SK-N-SH (cell line): ENCODE measurements around the gene RNF32. TPM values are rescaled to one million over a fixed set of nuclear protein-coding genes. Genes with fewer than 3 reads are reported as not detected.

Experiments used
- CTCF ChIA-PET: fragments of 300-600, 350-600 bp; formaldehyde crosslinking; extraction: SDS; loops from one replicate; lab custom pipeline; 2021; lab: Yijun Ruan, JAX
- POLR2A ChIA-PET: fragments of 350-600 bp; sonication (Branson Sonifier 250); formaldehyde crosslinking; extraction: SDS; loops from one replicate; lab custom pipeline; 2020; ENCODE audit warnings: antibody characterized with exemption, inconsistent platforms; lab: Yijun Ruan, JAX
- DNase-seq: peaks from one replicate; pipeline ENCODE4 v3.0.0; 2012
- H2AFZ ChIP-seq: fragments of 200-600 bp; sonication (generic); 2 replicates; pipeline ENCODE4 v1.8.1; 2016; ENCODE audit warnings: antibody characterized with exemption, mild to moderate bottlenecking, low read depth
- H3F3A ChIP-seq: fragments of 200-600 bp; sonication (generic); replicated peaks from 2 replicates; pipeline ENCODE3; 2016; ENCODE audit warnings: antibody characterized with exemption, mild to moderate bottlenecking; ENCODE audit not compliant: insufficient read depth
- H3K27ac ChIP-seq, 2 experiments: fragments of 200-500 bp in 1 of 2; fragments of 200-600 bp in 1 of 2; sonication (Bioruptor generic) in 1 of 2; sonication (generic), shearing (Covaris generic) in 1 of 2; 2 replicates each; pipeline versions ENCODE4 v1.5.1 to v1.6.1; 2014 to 2016; ENCODE audit warnings: low read depth in 2 of 2, inconsistent platforms in 1 of 2, low read length in 1 of 2, mild to moderate bottlenecking in 1 of 2, mixed read lengths in 1 of 2
- H3K27me3 ChIP-seq: fragments of 200-600 bp; sonication (generic), shearing (Covaris generic); 2 replicates; pipeline ENCODE4 v1.6.1; 2016; ENCODE audit warnings: mixed run types; ENCODE audit not compliant: insufficient read depth
- H3K36me3 ChIP-seq, 2 experiments: fragments of 200-500 bp in 1 of 2; fragments of 200-600 bp in 1 of 2; sonication (Bioruptor generic) in 1 of 2; sonication (generic) in 1 of 2; replicated peaks in 1 of 2; 2 replicates each; pipeline versions ENCODE3 to v1.5.1; 2014 to 2016; ENCODE audit warnings: low read length in 1 of 2, mild to moderate bottlenecking in 1 of 2; ENCODE audit not compliant: insufficient read depth in 2 of 2, control insufficient read depth in 1 of 2
- H3K4me1 ChIP-seq, 2 experiments: fragments of 200-500 bp in 1 of 2; fragments of 200-600 bp in 1 of 2; sonication (Bioruptor generic) in 1 of 2; sonication (generic), shearing (Covaris generic) in 1 of 2; 2 replicates each; pipeline versions ENCODE4 v1.5.1 to v1.6.1; 2014 to 2016; ENCODE audit warnings: low read depth in 1 of 2, low read length in 1 of 2, mixed run types in 1 of 2; ENCODE audit not compliant: insufficient read depth in 2 of 2, control insufficient read depth in 1 of 2
- H3K4me2 ChIP-seq: fragments of 200-600 bp; sonication (generic), shearing (Covaris generic); 2 replicates; pipeline ENCODE4 v1.6.1; 2017; ENCODE audit warnings: mixed run types
- H3K4me3 ChIP-seq, 2 experiments: fragments of 200-500 bp in 1 of 2; fragments of 200-600 bp in 1 of 2; sonication (Bioruptor generic) in 1 of 2; sonication (generic), shearing (Covaris generic) in 1 of 2; 2 replicates each; pipeline versions ENCODE4 v1.5.1 to v1.8.1; 2014 to 2016; ENCODE audit warnings: low read depth in 2 of 2, inconsistent platforms in 1 of 2, low read length in 1 of 2, mild to moderate bottlenecking in 1 of 2, mixed read lengths in 1 of 2, moderate library complexity in 1 of 2
- H3K79me2 ChIP-seq: fragments of 200-600 bp; sonication (generic); 2 replicates; pipeline ENCODE4 v1.8.1; 2017; ENCODE audit warnings: mild to moderate bottlenecking; ENCODE audit not compliant: insufficient read depth
- H3K9ac ChIP-seq: fragments of 200-600 bp; sonication (generic); 2 replicates; pipeline ENCODE4 v1.6.1; 2017; ENCODE audit warnings: mixed run types
- H3K9me2 ChIP-seq: fragments of 200-600 bp; sonication (generic); 2 replicates; pipeline ENCODE4 v1.6.1; 2017; ENCODE audit warnings: mixed run types
- H3K9me3 ChIP-seq: fragments of 200-600 bp; sonication (generic); 2 replicates; pipeline ENCODE4 v1.6.1; 2017; ENCODE audit warnings: mixed run types, mild to moderate bottlenecking, moderate library complexity
- H4K20me1 ChIP-seq: fragments of 200-600 bp; sonication (generic); 2 replicates; pipeline ENCODE4 v1.6.1; 2017; ENCODE audit warnings: mild to moderate bottlenecking, mixed run types; ENCODE audit not compliant: insufficient read depth
- CTCF ChIP-seq: fragments of 200-600 bp; sonication (generic); IDR thresholded peaks from 2 replicates; pipeline ENCODE4 v1.6.1; 2017; ENCODE audit warnings: antibody characterized with exemption, mild to moderate bottlenecking, moderate library complexity
- EP300 ChIP-seq, 2 experiments: IDR thresholded peaks; 2 replicates each; pipeline versions ENCODE4 v1.4.0 to v1.6.1; 2012; ENCODE audit warnings: borderline replicate concordance in 1 of 2, low read depth in 1 of 2, low read length in 1 of 2
- FOSL2 ChIP-seq: IDR thresholded peaks from 2 replicates; pipeline ENCODE4 v1.4.0; 2012; ENCODE audit warnings: low read depth, mild to moderate bottlenecking, moderate library complexity, borderline replicate concordance
- GABPA ChIP-seq: IDR thresholded peaks from 2 replicates; pipeline ENCODE4 v1.4.0; 2012; ENCODE audit warnings: low read depth, mild to moderate bottlenecking
- GATA2 ChIP-seq: sonication (generic); formaldehyde crosslinking; IDR thresholded peaks from 2 replicates; pipeline ENCODE4 v1.5.0; 2020; ENCODE audit warnings: mild to moderate bottlenecking, missing genetic modification reagents
- IRF3 ChIP-seq: fragments of 150-350 bp; IDR thresholded peaks from 2 replicates; pipeline ENCODE4 v1.6.1; 2016; ENCODE audit warnings: mild to moderate bottlenecking, low read depth, low read length
- JUND ChIP-seq: IDR thresholded peaks from 2 replicates; pipeline ENCODE4 v1.4.0; 2012
- MEF2A ChIP-seq: IDR thresholded peaks from 2 replicates; pipeline ENCODE4 v1.4.0; 2012; ENCODE audit warnings: low read depth, borderline replicate concordance
- NFIC ChIP-seq: IDR thresholded peaks from 2 replicates; pipeline ENCODE4 v1.4.0; 2012; ENCODE audit warnings: borderline replicate concordance
- PBX3 ChIP-seq: IDR thresholded peaks from 2 replicates; pipeline ENCODE4; 2012
- POLR2AphosphoS5 ChIP-seq: IDR thresholded peaks from 2 replicates; pipeline ENCODE4 v1.6.1; 2012; ENCODE audit warnings: low read depth, low read length
- RAD21 ChIP-seq: IDR thresholded peaks from 2 replicates; pipeline ENCODE4 v1.6.1; 2012; ENCODE audit warnings: mild to moderate bottlenecking, low read length
- RCOR1 ChIP-seq: fragments of 150-350 bp; IDR thresholded peaks from 2 replicates; pipeline ENCODE4 v1.6.1; 2017; ENCODE audit warnings: antibody characterized with exemption, low read length
- TCF12 ChIP-seq: IDR thresholded peaks from 2 replicates; pipeline ENCODE4 v1.4.0; 2012
- TEAD4 ChIP-seq: IDR thresholded peaks from 2 replicates; pipeline ENCODE4 v1.4.0; 2012; ENCODE audit warnings: mild to moderate bottlenecking, borderline replicate concordance; ENCODE audit not compliant: insufficient read depth
- YY1 ChIP-seq: IDR thresholded peaks from 2 replicates; pipeline ENCODE4 v1.4.0; 2012; ENCODE audit warnings: low read depth, mild to moderate bottlenecking
- WGBS: methylation state at CpG from one replicate; pipeline ENCODE4 v1.1.6; 2017; ENCODE audit warnings: low lambda C conversion rate; 5-methylcytosine and 5-hydroxymethylcytosine counted together
- polyA plus RNA-seq, 3 experiments: library from polyadenylated mRNA; depleted of rRNA; stranded (reverse); fragments of >200 nt; gene quantifications; 2 replicates each; pipeline ENCODE4 v1.2.3, GENCODE V29; 2012
- TF ChIP-seq, protein P1 (sequence below): IDR thresholded peaks from 2 replicates; pipeline ENCODE4 v1.4.0; 2012; ENCODE audit warnings: low read depth, borderline replicate concordance
- TF ChIP-seq, protein P2 (sequence below): IDR thresholded peaks from 2 replicates; pipeline ENCODE4 v1.6.1; 2012; ENCODE audit warnings: mild to moderate bottlenecking, low read depth, low read length, moderate library complexity
- TF ChIP-seq, protein P3 (sequence below): fragments of 150-350 bp; IDR thresholded peaks from 2 replicates; pipeline ENCODE4 v1.6.1; 2017; ENCODE audit warnings: antibody characterized with exemption, low read length, low read depth, borderline replicate concordance

RNF32 gene
- polyA plus RNA-seq, 1 of the 3 experiments (the other 2 are of a cell fraction), result 2.3 TPM

DNA sequence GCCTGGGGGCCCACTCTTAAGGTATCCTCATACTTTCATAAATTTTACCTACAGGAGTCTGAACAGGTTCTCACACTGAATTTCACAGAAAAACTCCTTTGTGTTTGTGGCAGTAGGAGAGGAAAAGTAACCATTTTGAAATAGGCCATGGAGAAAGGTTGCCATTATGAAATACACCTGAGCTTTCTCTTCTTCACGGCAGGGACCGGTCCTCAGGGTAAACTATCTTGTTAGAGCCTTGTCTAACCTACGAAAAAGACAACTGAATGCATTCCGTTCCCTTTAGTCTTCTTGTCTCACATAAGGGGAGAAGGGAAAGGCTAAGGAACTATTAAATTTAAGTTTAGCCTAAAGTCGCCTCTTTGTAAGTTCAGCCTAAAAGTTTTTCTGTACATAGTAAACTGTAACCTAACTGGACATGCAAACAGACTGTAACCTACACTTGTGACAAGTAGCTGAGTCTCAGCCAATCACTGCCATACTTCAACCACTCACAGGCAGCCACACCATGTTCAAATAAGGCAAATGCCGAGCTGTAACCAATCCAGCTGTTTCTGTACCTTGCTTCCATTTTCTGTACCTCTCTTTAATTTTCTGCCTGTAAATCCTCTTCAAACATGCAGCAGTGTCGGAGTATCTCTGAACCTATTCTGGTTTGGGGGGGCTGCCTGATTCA is 14.2 kb upstream of the RNF32 start:
- Histone ChIP-seq H3K4me2 (no peak overlapping the region), H3K36me3 (no peaks in the 10 kb centered on the region), H3K27me3 (no peaks in the 10 kb centered on the region), H3K4me1 (no peaks in the 10 kb centered on the region), H2AFZ (no peak overlapping the region), H3K9me3 (no peaks in the 10 kb centered on the region; the same call in 1 of the 2 replicates), H3K79me2 (no peaks in the 10 kb centered on the region), H3K4me3 (no peak overlapping the region), H3K27ac (no peak overlapping the region), H3K9me2 (no peaks in the 10 kb centered on the region), H4K20me1 (no peaks in the 10 kb centered on the region), H3K9ac (no peak overlapping the region), H3F3A (no peaks in the 10 kb centered on the region)
- POLR2A ChIA-PET, result no interaction called here
- WGBS, result 73% methylated on average over 7 of the region's 7 CpGs
- CTCF ChIA-PET, result interaction anchor here (0.5 kb wide), 1 partner anchor 1504 kb away, joined by 3 read pairs; no protein-coding TSS in a partner anchor
- TF ChIP-seq, protein P1, sequence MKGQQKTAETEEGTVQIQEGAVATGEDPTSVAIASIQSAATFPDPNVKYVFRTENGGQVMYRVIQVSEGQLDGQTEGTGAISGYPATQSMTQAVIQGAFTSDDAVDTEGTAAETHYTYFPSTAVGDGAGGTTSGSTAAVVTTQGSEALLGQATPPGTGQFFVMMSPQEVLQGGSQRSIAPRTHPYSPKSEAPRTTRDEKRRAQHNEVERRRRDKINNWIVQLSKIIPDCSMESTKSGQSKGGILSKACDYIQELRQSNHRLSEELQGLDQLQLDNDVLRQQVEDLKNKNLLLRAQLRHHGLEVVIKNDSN, result no peak
- TF ChIP-seq GABPA, result no peak
- no peak for TF ChIP-seq POLR2AphosphoS5
- TF ChIP-seq PBX3, result no peak
- TF ChIP-seq YY1, result no peak
- no peak for TF ChIP-seq FOSL2
- no peak for TF ChIP-seq MEF2A
- no peak for TF ChIP-seq RCOR1
- TF ChIP-seq NFIC, result no peak
- TF ChIP-seq EP300 (IDR thresholded peaks at IDR 0.05; ENCODE audit: borderline replicate concordance in 1 of 2, low read depth in 1 of 2, low read length in 1 of 2), result no peak
- no peak for TF ChIP-seq IRF3
- TF ChIP-seq CTCF, result no peak
- TF ChIP-seq JUND, result no peak
- TF ChIP-seq, protein P2, sequence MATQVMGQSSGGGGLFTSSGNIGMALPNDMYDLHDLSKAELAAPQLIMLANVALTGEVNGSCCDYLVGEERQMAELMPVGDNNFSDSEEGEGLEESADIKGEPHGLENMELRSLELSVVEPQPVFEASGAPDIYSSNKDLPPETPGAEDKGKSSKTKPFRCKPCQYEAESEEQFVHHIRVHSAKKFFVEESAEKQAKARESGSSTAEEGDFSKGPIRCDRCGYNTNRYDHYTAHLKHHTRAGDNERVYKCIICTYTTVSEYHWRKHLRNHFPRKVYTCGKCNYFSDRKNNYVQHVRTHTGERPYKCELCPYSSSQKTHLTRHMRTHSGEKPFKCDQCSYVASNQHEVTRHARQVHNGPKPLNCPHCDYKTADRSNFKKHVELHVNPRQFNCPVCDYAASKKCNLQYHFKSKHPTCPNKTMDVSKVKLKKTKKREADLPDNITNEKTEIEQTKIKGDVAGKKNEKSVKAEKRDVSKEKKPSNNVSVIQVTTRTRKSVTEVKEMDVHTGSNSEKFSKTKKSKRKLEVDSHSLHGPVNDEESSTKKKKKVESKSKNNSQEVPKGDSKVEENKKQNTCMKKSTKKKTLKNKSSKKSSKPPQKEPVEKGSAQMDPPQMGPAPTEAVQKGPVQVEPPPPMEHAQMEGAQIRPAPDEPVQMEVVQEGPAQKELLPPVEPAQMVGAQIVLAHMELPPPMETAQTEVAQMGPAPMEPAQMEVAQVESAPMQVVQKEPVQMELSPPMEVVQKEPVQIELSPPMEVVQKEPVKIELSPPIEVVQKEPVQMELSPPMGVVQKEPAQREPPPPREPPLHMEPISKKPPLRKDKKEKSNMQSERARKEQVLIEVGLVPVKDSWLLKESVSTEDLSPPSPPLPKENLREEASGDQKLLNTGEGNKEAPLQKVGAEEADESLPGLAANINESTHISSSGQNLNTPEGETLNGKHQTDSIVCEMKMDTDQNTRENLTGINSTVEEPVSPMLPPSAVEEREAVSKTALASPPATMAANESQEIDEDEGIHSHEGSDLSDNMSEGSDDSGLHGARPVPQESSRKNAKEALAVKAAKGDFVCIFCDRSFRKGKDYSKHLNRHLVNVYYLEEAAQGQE, result no peak
- TF ChIP-seq RAD21, result no peak
- no peak for TF ChIP-seq GATA2 (CRISPR knock-in tag)
- no peak for TF ChIP-seq TCF12
- TF ChIP-seq, protein P3, sequence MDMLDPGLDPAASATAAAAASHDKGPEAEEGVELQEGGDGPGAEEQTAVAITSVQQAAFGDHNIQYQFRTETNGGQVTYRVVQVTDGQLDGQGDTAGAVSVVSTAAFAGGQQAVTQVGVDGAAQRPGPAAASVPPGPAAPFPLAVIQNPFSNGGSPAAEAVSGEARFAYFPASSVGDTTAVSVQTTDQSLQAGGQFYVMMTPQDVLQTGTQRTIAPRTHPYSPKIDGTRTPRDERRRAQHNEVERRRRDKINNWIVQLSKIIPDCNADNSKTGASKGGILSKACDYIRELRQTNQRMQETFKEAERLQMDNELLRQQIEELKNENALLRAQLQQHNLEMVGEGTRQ, result no peak
- TF ChIP-seq TEAD4, result no peak
- no peak for DNase-seq
